Neural cell (in vitro differentiated cells): ENCODE data around the gene MSI2.

Source experiments
- CTCF ChIP-seq: fragments of 450-650 bp; IDR thresholded peaks from 2 replicates; pipeline ENCODE4 v1.5.1; 2014; ENCODE audit warnings: antibody characterized with exemption, mild to moderate bottlenecking, moderate library complexity; ENCODE audit not compliant: poor library complexity, severe bottlenecking
- EZH2 ChIP-seq: fragments of 200-600, 300-800 bp; shearing (Covaris generic), sonication (generic); IDR thresholded peaks from 2 replicates; pipeline ENCODE4 v1.6.1; 2014; ENCODE audit warnings: antibody characterized with exemption, low read length, borderline replicate concordance, mild to moderate bottlenecking; ENCODE audit not compliant: insufficient read depth, poor library complexity, severe bottlenecking
- POLR2AphosphoS5 ChIP-seq: IDR thresholded peaks from 2 replicates; pipeline ENCODE4 v1.6.1; 2012
- RAD21 ChIP-seq: fragments of 450-650 bp; conservative IDR thresholded peaks from 2 replicates; pipeline ENCODE4 v1.6.1; 2014; ENCODE audit warnings: antibody characterized with exemption, mild to moderate bottlenecking, moderate library complexity
- TAF1 ChIP-seq: IDR thresholded peaks from 2 replicates; pipeline ENCODE4 v1.6.1; 2012; ENCODE audit warnings: low read depth

GRCh38 chr17:57247261-57247660 is 9.1 kb upstream of the MSI2 start:
- TF ChIP-seq CTCF (no peak), EZH2 (no peak), POLR2AphosphoS5 (no peak), TAF1 (no peak), RAD21 (no peak)
